IPS-18a (cell line): ENCODE measurements around the gene LGMN.
A peak's percentile ranks its signal among the peaks of the same experiment; 100 is the strongest.

Experiments
- H3K27ac ChIP-seq: one replicate; pipeline ENCODE4 v1.5.1; 2013; ENCODE audit warnings: low read length
- H3K27me3 ChIP-seq: one replicate; pipeline ENCODE4 v1.6.1; 2013; ENCODE audit warnings: mild to moderate bottlenecking, low read length; ENCODE audit not compliant: control insufficient read depth, insufficient read depth
- H3K36me3 ChIP-seq: one replicate; pipeline ENCODE4 v1.6.1; 2013; ENCODE audit warnings: low read depth, low read length; ENCODE audit not compliant: control insufficient read depth
- H3K4me1 ChIP-seq: one replicate; pipeline ENCODE4 v1.6.1; 2013; ENCODE audit warnings: low read depth, low read length; ENCODE audit not compliant: control insufficient read depth
- H3K4me3 ChIP-seq: one replicate; pipeline ENCODE4 v1.5.1; 2013; ENCODE audit warnings: low read length
- H3K9ac ChIP-seq: one replicate; pipeline ENCODE4 v1.6.1; 2013; ENCODE audit warnings: mild to moderate bottlenecking, low read length, moderate library complexity
- H3K9me3 ChIP-seq: one replicate; pipeline ENCODE4 v1.6.1; 2013; ENCODE audit warnings: low read depth, low read length; ENCODE audit not compliant: control insufficient read depth

The LGMN gene

DNA sequence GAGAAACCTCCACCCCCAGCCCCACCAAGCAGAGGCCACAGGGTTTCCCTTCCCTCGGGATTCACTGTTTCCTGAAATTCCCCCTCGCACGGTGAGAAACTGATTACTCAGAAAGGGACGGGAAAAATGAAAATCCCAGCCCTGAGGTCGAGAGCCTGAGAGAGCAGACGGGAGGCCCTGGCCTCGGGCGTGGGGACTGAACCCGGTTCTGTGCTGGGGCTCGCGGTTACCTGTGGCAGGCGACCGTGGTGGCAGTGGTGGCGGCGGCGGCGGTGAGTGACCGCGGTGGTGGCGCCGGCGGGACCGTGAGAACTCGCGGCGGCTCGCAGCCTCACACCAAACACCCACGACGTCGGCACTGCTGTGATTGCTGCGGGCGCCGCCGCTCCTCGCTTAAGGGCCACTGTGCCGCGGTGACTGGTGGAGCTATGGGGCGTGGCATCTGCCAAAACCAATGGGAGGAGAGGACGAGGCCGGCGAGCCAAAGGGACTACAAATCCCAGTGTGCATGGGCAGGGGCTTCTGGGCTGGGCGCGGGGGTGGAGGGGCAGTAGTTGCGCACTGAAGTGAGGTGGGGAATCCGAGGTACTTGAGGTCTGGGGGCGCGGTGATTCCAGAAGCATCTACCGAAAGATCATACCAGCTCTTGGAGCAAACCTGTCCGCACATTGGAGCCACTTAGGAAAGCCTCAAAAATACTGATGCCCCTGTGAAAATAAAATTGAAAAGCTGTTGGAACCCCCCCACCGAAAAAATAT lies at the start of gene LGMN:
LGMN (minus strand) TSS at position 369 of the 758 bp plus-strand sequence. CDS start 15,841 bp downstream, outside the sequence.
- peaks cover 17% of the 10 kb centered on the region for H3K27me3 ChIP-seq
- H3K27ac ChIP-seq = no peak within 1 kb of the TSS
- H3K4me1 ChIP-seq = peaks cover 4% of the 10 kb centered on the region
- H3K9ac ChIP-seq = peak within 1 kb of the TSS; percentile 62
- no peaks in the 10 kb centered on the region for H3K9me3 ChIP-seq
- peak within 1 kb of the TSS; percentile 90 for H3K4me3 ChIP-seq
- no peaks in the 10 kb centered on the region for H3K36me3 ChIP-seq

DNA sequence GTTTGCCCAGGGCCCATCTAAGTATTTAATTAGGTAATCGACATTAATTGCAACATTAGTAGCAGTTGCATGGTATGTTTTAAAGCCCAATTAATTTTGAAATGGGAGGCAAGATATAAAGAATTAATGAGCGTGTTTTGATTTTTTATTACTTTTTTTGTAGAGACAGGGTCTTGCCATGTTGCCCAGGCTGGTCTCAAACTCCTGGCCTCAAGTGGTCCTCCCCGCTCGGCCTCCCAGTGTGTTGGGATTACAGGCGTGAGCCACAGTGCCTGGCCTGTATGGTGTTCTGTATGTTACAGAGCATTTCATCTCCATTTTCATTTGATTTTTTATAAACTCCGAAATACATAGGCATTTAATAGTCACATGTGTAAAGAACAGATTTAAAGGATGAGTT lies 46.5 kb upstream of the LGMN start:
- Histone ChIP-seq H3K36me3 (peaks cover 14% of the 10 kb centered on the region), H3K27me3 (no peaks in the 10 kb centered on the region), H3K4me1 (peaks cover 12% of the 10 kb centered on the region), H3K9me3 (no peaks in the 10 kb centered on the region), H3K4me3 (peak overlapping the region; percentile 97), H3K9ac (peak overlapping the region; percentile 83), H3K27ac (no peak overlapping the region)

DNA sequence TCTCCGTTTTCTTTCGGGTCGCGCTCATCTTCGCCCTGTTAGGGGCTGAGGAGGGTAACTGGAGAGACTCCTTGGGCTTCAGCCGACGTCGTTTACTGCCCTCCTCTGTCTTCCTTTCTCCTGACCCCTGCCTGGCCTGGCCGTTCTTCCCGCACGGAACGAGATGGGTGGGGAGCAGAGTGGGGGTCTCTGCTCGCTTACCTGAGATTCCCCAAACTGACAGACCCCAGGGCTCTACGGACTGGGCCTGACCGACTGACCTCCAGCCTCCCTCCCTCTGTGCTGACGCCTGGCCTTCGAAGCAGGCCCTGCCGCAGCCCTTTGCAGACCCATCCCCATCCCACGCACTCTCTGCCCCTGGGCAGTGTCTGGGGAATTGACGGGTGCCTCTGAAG lies 46.1 kb upstream of the LGMN start:
- Histone ChIP-seq H3K36me3 (peaks cover 14% of the 10 kb centered on the region), H3K9ac (peak overlapping the region; percentile 83), H3K4me3 (peak overlapping the region; percentile 97)

DNA sequence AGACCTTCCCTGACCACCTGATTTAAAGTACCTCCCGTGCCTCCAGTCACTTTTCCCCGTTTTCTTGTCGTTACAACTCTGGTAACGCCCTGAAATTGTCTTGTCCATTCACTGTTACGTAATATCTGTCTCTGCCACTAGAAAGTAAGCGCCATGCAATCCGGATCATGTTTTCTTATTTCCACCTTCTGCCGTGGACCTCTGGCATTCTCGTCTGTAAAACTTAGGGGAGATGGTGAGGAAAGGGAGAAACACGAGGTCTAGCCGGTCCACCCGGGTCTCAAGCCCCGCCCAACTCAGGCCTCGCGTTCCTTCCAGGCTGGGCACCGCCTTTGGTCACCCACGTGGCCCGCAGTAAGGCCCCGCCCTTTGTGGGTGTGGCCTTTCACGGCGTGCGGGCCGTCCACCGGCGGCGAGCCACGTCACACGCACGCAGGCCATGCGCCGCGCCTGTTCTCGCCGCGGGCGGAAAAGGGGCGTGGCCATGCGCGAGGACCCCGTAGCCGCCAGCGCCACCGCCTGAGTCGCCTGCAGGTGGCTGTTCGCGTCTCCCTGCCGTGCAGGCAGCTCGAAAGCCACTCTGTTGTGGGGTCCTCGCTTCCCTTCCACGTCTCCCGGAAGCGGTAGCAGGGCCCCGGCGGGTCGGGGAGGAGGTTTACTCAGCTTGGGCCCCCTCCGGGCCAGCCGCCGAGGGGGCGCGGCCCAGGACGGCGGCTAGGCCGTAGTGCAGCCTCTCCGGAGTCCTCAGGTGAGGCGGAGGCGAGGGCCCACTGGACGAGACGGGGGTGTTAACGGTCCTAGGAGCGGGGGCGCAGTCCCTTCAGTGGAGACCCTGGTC lies 45.5 kb upstream of the LGMN start, which contains the start of gene GOLGA5:
GOLGA5 (plus strand) TSS at position 597 of the 838 bp plus-strand sequence. CDS start 3,133 bp downstream, outside the sequence.
- peaks cover 12% of the 10 kb centered on the region for H3K4me1 ChIP-seq
- H3K27ac ChIP-seq = no peak within 1 kb of the TSS
- H3K4me3 ChIP-seq = peak within 1 kb of the TSS; percentile 97
- peak within 1 kb of the TSS; percentile 83 for H3K9ac ChIP-seq
- H3K9me3 ChIP-seq = no peaks in the 10 kb centered on the region
- no peaks in the 10 kb centered on the region for H3K27me3 ChIP-seq
- peaks cover 14% of the 10 kb centered on the region for H3K36me3 ChIP-seq

More for the DNA sequence above, 46.1 kb upstream of the LGMN start:
- Histone ChIP-seq H3K9me3 (no peaks in the 10 kb centered on the region), H3K27me3 (no peaks in the 10 kb centered on the region), H3K4me1 (peaks cover 12% of the 10 kb centered on the region), H3K27ac (no peak overlapping the region)

DNA sequence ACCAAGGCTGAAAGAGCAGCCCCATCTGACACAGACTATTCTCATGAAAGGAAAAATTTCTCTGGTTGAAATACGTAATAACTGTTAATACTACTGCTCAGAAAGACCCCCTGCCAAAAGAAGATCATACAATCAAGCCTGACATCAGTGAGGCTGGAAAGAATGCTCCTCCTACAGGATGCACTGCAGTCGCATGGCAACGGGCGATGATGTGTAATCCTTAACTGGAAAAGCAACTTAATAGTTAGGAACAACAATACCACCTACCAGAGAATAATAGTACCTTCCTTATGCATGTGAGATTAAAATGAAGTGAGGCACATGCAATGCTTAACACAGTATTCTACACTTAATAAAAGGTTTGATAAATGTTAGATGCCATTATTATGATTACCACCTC lies 44.5 kb upstream of the LGMN start:
- H3K4me1 ChIP-seq = peaks cover 12% of the 10 kb centered on the region
- no peaks in the 10 kb centered on the region for H3K27me3 ChIP-seq
- H3K9ac ChIP-seq = no peak overlapping the region
- peak overlapping the region; percentile 73 for H3K4me3 ChIP-seq
- no peak overlapping the region for H3K27ac ChIP-seq
- peaks cover 5% of the 10 kb centered on the region for H3K36me3 ChIP-seq
- H3K9me3 ChIP-seq = no peaks in the 10 kb centered on the region

DNA sequence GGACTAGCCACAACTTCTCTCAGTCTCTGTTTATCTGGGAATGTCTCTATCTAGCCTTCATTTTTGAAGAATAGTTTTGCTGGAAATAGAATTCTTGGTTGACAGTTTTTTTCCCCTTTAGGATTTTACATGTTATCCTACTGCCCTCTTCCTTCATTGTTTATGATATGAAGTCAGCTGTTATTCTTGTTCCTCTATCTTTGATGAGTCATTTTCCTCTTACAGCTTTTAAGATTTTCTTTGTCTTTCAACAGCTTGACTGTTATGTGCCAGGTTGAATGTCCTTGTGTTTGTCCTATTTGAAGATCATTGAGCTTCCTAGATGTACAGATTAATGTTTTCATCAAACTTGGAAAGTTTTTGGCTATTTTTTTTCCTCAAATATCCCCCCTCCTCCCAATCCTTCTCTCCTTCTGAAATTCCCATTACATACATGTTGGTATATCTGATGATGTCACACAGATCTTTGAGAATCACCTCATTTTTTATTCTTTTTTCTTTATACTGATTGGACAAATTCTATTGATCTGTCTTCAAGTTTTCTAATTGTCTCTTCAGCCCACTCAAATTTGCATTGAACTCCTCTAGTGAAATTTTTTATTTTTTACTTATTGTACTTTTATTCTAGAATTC lies 41.1 kb upstream of the LGMN start:
- Histone ChIP-seq H3K9ac (no peak overlapping the region), H3K27me3 (no peaks in the 10 kb centered on the region), H3K36me3 (no peaks in the 10 kb centered on the region), H3K4me1 (peaks cover 6% of the 10 kb centered on the region), H3K4me3 (no peak overlapping the region), H3K27ac (no peak overlapping the region), H3K9me3 (no peaks in the 10 kb centered on the region)

DNA sequence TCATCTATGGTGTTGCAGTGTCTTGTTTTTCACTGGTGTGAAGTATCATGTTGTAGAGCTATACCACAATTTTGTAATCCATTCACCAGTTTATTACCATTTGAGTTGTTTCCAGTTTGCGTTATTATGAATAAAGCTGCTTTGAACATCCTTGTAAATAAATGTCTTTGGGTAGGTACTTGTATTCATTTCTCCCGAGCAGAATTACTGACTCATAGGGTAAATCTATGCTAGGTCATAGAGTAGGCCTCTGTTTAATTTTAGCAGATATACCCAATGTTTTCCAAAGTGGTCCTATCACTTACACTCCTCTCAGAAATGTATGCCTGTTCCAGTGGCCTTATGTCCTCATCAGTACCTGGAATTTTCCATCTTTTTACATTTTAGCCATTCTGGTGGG lies 39.1 kb upstream of the LGMN start:
- no peaks in the 10 kb centered on the region for H3K36me3 ChIP-seq
- no peak overlapping the region for H3K27ac ChIP-seq
- H3K9ac ChIP-seq = no peak overlapping the region
- H3K4me3 ChIP-seq = no peak overlapping the region
- no peaks in the 10 kb centered on the region for H3K27me3 ChIP-seq
- H3K9me3 ChIP-seq = no peaks in the 10 kb centered on the region
- H3K4me1 ChIP-seq = no peaks in the 10 kb centered on the region

DNA sequence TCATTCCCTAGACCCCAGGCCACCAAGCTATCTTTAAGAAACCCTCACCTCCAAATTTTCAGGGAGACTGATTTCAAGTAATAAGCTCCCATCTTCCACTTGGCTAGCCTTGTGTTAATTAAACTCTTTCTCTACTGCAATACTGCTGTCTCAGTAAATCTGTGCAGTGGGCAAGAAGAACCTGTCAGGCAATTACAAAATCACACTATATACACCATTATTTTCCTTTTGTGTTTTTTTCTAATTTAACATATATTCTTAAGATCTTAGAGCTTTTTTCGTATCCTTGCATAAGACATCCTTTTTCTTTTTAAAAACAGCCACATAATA lies 38.0 kb upstream of the LGMN start:
- no peaks in the 10 kb centered on the region for H3K9me3 ChIP-seq
- H3K4me3 ChIP-seq = no peak overlapping the region
- no peaks in the 10 kb centered on the region for H3K36me3 ChIP-seq
- no peak overlapping the region for H3K27ac ChIP-seq
- H3K4me1 ChIP-seq = no peaks in the 10 kb centered on the region
- H3K9ac ChIP-seq = no peak overlapping the region
- H3K27me3 ChIP-seq = no peaks in the 10 kb centered on the region

DNA sequence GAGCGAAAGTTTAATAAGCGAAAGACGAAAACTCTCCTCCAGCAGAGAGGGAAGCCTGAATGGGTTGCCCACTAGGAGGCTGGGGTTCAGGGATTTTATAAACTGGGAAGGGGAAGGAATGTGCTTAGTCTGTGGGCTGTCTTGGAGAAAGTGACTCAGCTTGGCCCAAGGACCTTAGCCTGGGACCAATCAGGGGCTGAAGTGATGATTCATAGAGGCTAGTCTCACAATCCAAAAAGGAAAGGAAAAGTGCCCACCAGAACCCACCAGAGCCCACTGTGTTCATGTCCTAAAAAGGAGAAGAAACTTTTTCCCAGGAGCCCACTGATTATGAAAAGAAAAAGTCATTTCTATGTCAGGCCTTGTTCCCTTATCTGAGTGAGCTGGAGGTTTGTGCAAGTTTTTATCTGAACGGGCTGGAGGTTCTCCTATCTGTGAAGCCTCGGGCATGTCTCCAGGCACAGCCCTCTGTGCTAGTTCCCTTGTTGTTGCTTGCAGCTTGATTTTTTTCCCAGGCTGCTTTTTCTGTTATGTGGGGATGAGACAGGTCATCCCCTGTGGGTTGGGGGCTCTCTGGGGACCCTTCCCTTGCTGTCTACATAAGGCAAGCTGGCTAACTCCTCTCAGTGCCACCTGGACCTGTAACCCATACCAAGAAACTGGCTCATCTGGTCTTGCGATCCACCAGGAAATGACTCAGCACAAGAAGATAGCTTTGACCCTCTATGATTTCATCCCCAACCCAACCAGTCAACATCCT lies 37.4 kb upstream of the LGMN start:
- H3K4me1 ChIP-seq = no peaks in the 10 kb centered on the region
- H3K4me3 ChIP-seq = no peak overlapping the region
- H3K36me3 ChIP-seq = no peaks in the 10 kb centered on the region
- H3K9ac ChIP-seq = no peak overlapping the region
- no peaks in the 10 kb centered on the region for H3K27me3 ChIP-seq
- no peaks in the 10 kb centered on the region for H3K9me3 ChIP-seq
- H3K27ac ChIP-seq = no peak overlapping the region

DNA sequence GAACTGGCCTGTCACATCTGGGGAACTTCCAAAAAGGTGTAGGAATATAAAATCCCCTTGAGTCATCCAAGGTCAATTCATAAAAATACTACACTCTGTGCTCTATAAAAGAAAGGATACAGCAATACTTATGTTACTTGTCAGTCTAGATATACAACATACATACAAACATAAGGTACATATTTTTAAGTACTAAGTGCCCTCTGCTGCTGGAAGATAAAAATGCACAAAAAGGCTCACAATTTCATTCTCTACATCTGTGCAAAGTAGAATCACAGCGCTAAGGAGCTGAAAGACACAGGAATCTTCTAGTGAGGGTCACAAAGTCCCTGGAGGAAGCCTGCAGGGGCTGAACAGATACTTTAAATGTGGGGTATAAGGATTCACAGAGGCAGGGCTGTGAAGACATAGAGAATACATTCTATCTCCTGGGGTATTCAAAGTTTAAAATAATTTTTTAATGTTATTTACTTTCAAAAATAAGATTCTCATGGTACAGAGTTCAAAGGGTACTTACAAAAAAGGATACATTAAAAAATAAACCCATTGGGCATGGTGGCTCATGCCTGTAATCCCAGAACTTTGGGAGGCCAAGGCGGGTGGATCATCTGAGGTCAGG lies 35.5 kb upstream of the LGMN start:
- no peak overlapping the region for H3K9ac ChIP-seq
- no peaks in the 10 kb centered on the region for H3K27me3 ChIP-seq
- H3K4me3 ChIP-seq = no peak overlapping the region
- no peaks in the 10 kb centered on the region for H3K36me3 ChIP-seq
- H3K9me3 ChIP-seq = no peaks in the 10 kb centered on the region
- H3K27ac ChIP-seq = no peak overlapping the region
- H3K4me1 ChIP-seq = no peaks in the 10 kb centered on the region
